ENCODE measurements around the gene ISLR.

- TF ChIP-seq ZBTB17 (tag by site-specific recombination; IDR thresholded peaks at IDR 0.05) (no peak), ZNF514 (tag by site-specific recombination; IDR thresholded peaks at IDR 0.05) (no peak), ZNF24 (tag by site-specific recombination; IDR thresholded peaks at IDR 0.05) (no peak), ZBTB7A (tag by site-specific recombination; IDR thresholded peaks at IDR 0.05; ENCODE audit: low read depth) (no peak), ZNF621 (tag by site-specific recombination; IDR thresholded peaks at IDR 0.05) (no peak), KLF9 (tag by site-specific recombination; IDR thresholded peaks at IDR 0.05; ENCODE audit: low read depth) (no peak), CTCF (tag by site-specific recombination; IDR thresholded peaks at IDR 0.05) (no peak), ZNF639 (tag by site-specific recombination; IDR thresholded peaks at IDR 0.05) (no peak), PATZ1 (tag by site-specific recombination; IDR thresholded peaks at IDR 0.05) (no peak), ZNF530 (tag by site-specific recombination; IDR thresholded peaks at IDR 0.05; ENCODE audit: low read depth) (no peak), ATF2 (tag by site-specific recombination; IDR thresholded peaks at IDR 0.05; ENCODE audit: low read depth) (no peak), ZBTB26 (tag by site-specific recombination; optimal IDR thresholded peaks at IDR 0.05) (no peak), ZNF274 (IDR thresholded peaks at IDR 0.05; ENCODE audit: low read length) (no peak), ZNF274 (tag by site-specific recombination; IDR thresholded peaks at IDR 0.05; ENCODE audit: borderline replicate concordance) (no peak)
These were observed 20.4 kb downstream of the ISLR start for GRCh38 chr15:74193905-74194304.

Measured in HEK293 (cell line).